ENCODE results near the gene GABBR1. TPM values are rescaled to one million over a fixed set of nuclear protein-coding genes. Genes with fewer than 3 reads are reported as not detected.

Gene GABBR1
- total RNA-seq, 4 donors from 2014 or later = 20.4 to 34.3 (median 23.8) TPM

DNA sequence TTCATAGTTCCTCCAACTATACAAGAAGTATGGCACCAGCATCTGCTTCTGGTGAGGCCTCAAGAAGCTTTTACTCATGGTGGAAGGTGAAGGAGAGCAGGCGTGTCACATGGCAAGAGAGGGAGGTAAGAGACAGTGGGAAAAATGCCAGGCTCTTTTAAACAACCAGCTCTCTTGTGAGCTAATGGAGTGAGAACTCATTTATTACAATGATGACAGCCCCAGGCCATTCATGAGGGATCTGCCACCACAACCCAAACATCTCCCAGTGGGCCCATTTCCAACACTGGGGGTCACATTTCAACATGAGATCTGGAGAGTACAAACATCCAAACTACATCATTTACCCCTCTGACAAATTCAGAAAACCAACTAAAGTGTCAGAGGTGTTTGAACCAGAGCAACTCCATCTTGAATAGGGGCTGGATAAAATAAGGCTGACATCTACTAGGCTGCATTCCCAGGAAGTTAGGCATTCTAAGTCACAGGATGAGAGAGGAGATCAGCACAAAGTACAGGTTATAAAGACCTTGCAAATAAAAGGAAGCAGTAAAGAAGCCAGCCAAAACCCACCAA is 71.3 kb downstream of the GABBR1 start:
- Histone ChIP-seq H3K4me1 (no peaks in the 10 kb centered on the region), H3K27me3 (no peaks in the 10 kb centered on the region), H3K4me3 (replicated peaks in 1 of 3) (no peak overlapping the region), H3K36me3 (no peaks in the 10 kb centered on the region), H3K9me3 (no peaks in the 10 kb centered on the region), H3K27ac (no peak overlapping the region)
- TF ChIP-seq, protein P1, sequence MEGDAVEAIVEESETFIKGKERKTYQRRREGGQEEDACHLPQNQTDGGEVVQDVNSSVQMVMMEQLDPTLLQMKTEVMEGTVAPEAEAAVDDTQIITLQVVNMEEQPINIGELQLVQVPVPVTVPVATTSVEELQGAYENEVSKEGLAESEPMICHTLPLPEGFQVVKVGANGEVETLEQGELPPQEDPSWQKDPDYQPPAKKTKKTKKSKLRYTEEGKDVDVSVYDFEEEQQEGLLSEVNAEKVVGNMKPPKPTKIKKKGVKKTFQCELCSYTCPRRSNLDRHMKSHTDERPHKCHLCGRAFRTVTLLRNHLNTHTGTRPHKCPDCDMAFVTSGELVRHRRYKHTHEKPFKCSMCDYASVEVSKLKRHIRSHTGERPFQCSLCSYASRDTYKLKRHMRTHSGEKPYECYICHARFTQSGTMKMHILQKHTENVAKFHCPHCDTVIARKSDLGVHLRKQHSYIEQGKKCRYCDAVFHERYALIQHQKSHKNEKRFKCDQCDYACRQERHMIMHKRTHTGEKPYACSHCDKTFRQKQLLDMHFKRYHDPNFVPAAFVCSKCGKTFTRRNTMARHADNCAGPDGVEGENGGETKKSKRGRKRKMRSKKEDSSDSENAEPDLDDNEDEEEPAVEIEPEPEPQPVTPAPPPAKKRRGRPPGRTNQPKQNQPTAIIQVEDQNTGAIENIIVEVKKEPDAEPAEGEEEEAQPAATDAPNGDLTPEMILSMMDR (IDR thresholded peaks at IDR 0.05) = no peak
- TF ChIP-seq POLR2A (IDR thresholded peaks at IDR 0.05) = no peak
- WGBS, 2 donors = 62 to 63% methylated on average over 1 of the region's 1 CpG
- no peak for DNase-seq
- intact Hi-C loops (cut with DNase I) = no loop called here

DNA sequence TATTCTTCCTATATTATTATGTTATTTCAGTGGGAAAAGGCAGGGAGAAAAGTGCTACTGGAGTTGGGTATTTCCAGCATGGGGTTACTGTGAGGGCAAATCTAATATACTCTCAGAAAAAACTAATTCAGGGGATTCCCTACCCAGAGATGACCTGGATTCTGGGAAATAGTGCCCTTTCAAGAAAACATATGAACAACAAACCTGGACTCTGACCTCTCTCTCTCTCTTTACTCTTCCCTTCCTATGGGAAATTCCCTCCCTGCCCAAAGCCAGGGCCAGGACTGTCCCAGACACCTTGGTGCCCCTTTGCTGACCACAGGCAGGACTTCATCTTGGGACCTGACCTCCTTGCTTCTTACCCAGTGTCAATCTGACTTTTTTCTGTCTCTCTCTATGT is 71.9 kb downstream of the GABBR1 start:
- TF ChIP-seq, protein P1 (IDR thresholded peaks at IDR 0.05) = no peak
- TF ChIP-seq POLR2A (IDR thresholded peaks at IDR 0.05) = no peak

DNA sequence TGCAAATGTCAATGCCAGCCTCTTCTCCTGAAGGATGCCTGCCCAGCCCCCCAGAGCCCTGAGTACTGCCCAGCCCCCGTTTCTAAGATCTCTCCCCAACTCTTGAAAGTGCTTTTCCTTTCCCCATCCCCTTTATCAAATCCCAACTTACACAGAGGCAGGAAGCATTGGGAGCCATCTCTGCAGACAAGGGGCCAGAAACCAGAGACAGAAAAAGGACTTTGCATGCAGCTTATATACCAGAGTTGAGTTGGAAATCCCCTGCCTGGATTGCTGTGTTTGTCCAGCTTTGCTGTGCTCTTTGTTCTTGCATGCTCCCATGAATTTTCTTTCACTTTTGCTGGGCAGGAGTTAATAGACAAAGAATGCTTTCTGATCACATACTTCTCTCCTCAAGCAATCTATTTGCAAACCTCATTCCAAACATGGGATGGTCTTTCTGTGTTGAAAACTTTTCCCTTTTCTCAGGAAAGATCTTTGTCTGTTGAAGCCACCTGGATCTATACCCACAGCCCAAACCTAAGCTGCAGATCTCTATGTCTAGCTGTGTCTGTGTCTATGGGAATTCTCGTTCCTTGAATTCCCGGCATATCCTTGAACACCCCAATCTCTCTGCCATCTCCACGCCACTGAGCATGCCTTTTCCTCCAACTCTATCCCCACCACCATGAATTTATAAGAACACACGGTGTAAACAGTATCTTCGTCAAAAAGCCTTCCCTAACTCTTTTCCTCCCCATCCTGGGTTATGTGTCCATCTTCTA is 73.3 kb downstream of the GABBR1 start, which contains the start of gene UBD:
UBD (minus strand) TSS at position 209 of the 764 bp plus-strand sequence; CDS start at position 178, 31 bp downstream.
- no peaks in the 10 kb centered on the region for H3K4me1 ChIP-seq
- no peak for TF ChIP-seq POLR2A (IDR thresholded peaks at IDR 0.05)
- TF ChIP-seq, protein P1 (IDR thresholded peaks at IDR 0.05) = no peak
- H3K9me3 ChIP-seq = no peaks in the 10 kb centered on the region
- H3K4me3 ChIP-seq (replicated peaks in 1 of 3) = no peak within 1 kb of the TSS
- peaks cover 13% of the 10 kb centered on the region for H3K27me3 ChIP-seq
- 76 to 78% methylated on average over 6 of the region's 6 CpGs for WGBS, 2 donors
- DNase-seq = no peak
- no peaks in the 10 kb centered on the region for H3K36me3 ChIP-seq
- intact Hi-C loops (cut with DNase I) = no loop called here
- no peak within 1 kb of the TSS for H3K27ac ChIP-seq

More for the DNA sequence above, 71.9 kb downstream of the GABBR1 start:
- Histone ChIP-seq H3K27me3 (peaks cover 1% of the 10 kb centered on the region), H3K4me3 (replicated peaks in 1 of 3) (no peak overlapping the region), H3K27ac (no peak overlapping the region), H3K9me3 (no peaks in the 10 kb centered on the region), H3K36me3 (no peaks in the 10 kb centered on the region), H3K4me1 (no peaks in the 10 kb centered on the region)
- intact Hi-C loops (cut with DNase I) = no loop called here
- DNase-seq = no peak

DNA sequence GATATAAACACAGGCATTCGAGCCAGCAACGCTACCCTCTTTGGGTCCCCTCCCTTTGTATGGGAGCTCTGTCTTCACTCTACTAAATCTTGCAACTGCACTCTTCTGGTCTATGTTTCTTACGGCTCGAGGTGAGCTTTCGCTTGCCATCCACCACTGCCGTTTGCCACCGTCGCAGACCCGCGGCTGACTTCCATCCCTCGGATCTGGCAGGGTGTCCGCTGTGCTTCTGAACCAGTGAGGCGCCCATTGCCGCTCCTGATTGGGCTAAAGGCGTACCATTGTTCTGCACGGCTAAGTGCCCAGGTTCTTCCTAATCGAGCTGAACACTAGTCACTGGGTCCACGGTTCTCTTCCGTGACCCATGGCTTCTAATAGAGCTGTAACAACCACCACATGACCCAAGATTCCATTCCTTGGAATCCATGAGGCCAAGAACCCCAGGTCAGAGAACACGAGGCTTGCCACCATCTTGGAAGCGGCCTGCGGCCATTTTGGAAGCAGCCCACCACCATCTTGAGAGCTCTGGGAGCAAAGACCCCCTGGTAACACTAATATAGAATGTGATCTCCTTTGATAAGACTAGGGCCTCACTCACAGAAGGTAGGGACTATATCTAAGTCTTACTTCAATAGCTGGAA is 74.4 kb downstream of the GABBR1 start:
- intact Hi-C loops (cut with DNase I) = no loop called here
- H3K27me3 ChIP-seq = peaks cover 13% of the 10 kb centered on the region
- H3K36me3 ChIP-seq = no peaks in the 10 kb centered on the region
- no peak for TF ChIP-seq POLR2A (IDR thresholded peaks at IDR 0.05)
- TF ChIP-seq, protein P1 (IDR thresholded peaks at IDR 0.05) = no peak
- no peaks in the 10 kb centered on the region for H3K9me3 ChIP-seq
- no peak overlapping the region for H3K27ac ChIP-seq
- no peak for DNase-seq
- H3K4me1 ChIP-seq = peaks cover 4 to 6% of the 10 kb centered on the region in 2 donors
- 92 to 93% methylated on average over 22 of the region's 22 CpGs for WGBS, 2 donors
- H3K4me3 ChIP-seq (replicated peaks in 1 of 3) = no peak overlapping the region

DNA sequence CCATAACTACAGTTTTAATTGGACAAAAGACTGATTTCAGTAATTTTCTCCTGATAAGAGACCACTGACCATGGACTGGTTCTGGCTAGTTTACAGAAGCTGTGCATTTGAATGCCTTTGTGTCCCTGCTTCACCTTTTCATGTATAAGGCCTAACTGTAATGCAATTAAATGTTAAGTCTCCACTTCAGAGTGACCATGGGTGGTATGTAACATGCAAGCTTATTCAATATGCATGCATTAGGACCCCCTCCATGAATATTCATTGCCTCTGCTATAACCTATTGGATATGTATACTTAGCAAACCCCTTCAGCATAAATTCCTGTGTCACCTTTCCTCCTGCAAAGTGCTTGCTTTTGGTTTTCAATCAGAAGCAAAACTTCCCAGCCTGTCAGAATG is 75.7 kb downstream of the GABBR1 start:
- no peak for DNase-seq
- Histone ChIP-seq H3K9me3 (no peaks in the 10 kb centered on the region), H3K4me1 (peaks cover 10 to 12% of the 10 kb centered on the region in 2 donors), H3K4me3 (replicated peaks in 1 of 3) (no peak overlapping the region), H3K27ac (no peak overlapping the region), H3K27me3 (peaks cover 13% of the 10 kb centered on the region), H3K36me3 (no peaks in the 10 kb centered on the region)
- TF ChIP-seq POLR2A (IDR thresholded peaks at IDR 0.05) = no peak
- TF ChIP-seq, protein P1 (IDR thresholded peaks at IDR 0.05) = no peak
- intact Hi-C loops (cut with DNase I) = no loop called here
